H1 (cell line): Measurements from ENCODE around the gene CD34. TPM values are rescaled to one million over a fixed set of nuclear protein-coding genes. Genes with fewer than 3 reads are reported as not detected.
"Not testable (repeated sequence)": the region's sequence is repeated elsewhere in the genome, so short reads cannot be mapped to it uniquely, and the experiment has no call there.

Source experiments
- CTCF ChIA-PET: fragments of 300-600 bp; sonication (Branson Sonifier 250); formaldehyde crosslinking; loops from one replicate; lab custom pipeline; 2021; ENCODE audit not compliant: partially characterized antibody; lab: Charles Lee
- POLR2A ChIA-PET: fragments of 300-600 bp; sonication (Branson Sonifier 250); formaldehyde crosslinking; loops from one replicate; lab custom pipeline; 2021; ENCODE audit warnings: inconsistent platforms; ENCODE audit not compliant: partially characterized antibody; lab: Charles Lee
- DNase-seq, 2 experiments: peaks; one replicate each; pipeline versions ENCODE4 v3.0.0 to v3.0.0-alpha.2; 2010 to 2022; ENCODE audit warnings: low spot score in 2 of 2, low read depth in 1 of 2, mixed read lengths in 1 of 2
- FAIRE-seq: peaks from 2 replicates; lab custom pipeline; 2011; peaks lifted over from hg19 to GRCh38; lab: Jason Lieb, UNC
- H2AFZ ChIP-seq: 2 replicates; pipeline ENCODE4 v1.8.1; 2012; ENCODE audit warnings: low read length, inconsistent platforms
- H2AK5ac ChIP-seq: 2 replicates; pipeline ENCODE4 v1.6.1; 2013; ENCODE audit warnings: low read depth, low read length
- H2BK120ac ChIP-seq: replicated peaks from 2 replicates; pipeline ENCODE3; 2013; ENCODE audit warnings: low read depth, low read length, inconsistent platforms
- H2BK12ac ChIP-seq: 2 replicates; pipeline ENCODE4 v1.6.1; 2013; ENCODE audit warnings: low read depth, low read length
- H2BK15ac ChIP-seq: 2 replicates; pipeline ENCODE4 v1.6.1; 2013; ENCODE audit warnings: low read length
- H2BK20ac ChIP-seq: 2 replicates; pipeline ENCODE4 v1.6.1; 2013; ENCODE audit warnings: low read length
- H2BK5ac ChIP-seq: 2 replicates; pipeline ENCODE4 v1.6.1; 2013; ENCODE audit warnings: low read depth, low read length
- H3K14ac ChIP-seq: 2 replicates; pipeline ENCODE4 v1.6.1; 2013; ENCODE audit warnings: inconsistent platforms; ENCODE audit not compliant: insufficient read length
- H3K18ac ChIP-seq: 2 replicates; pipeline ENCODE4 v1.6.1; 2013; ENCODE audit warnings: low read length; ENCODE audit errors: extremely low read depth
- H3K23ac ChIP-seq: 2 replicates; pipeline ENCODE4 v1.6.1; 2013; ENCODE audit warnings: inconsistent platforms; ENCODE audit not compliant: insufficient read length
- H3K23me2 ChIP-seq: 2 replicates; pipeline ENCODE4 v1.6.1; 2013; ENCODE audit warnings: low read depth, low read length
- H3K27ac ChIP-seq: 2 replicates; pipeline ENCODE4 v1.6.1; 2011; ENCODE audit warnings: low read depth, low read length, inconsistent platforms
- H3K27me3 ChIP-seq, 4 experiments: replicated peaks in 1 of 4; 1 replicate in 1 of 4; 2 replicates in 3 of 4; pipeline versions ENCODE4 v1.6.1 to v1.8.1; 2011 to 2013; ENCODE audit warnings: low read length in 3 of 4, mild to moderate bottlenecking in 3 of 4, inconsistent platforms in 2 of 4, mixed read lengths in 2 of 4, moderate library complexity in 1 of 4; ENCODE audit not compliant: control insufficient read depth in 3 of 4, insufficient read depth in 3 of 4; ENCODE audit errors: extremely low read depth in 1 of 4
- H3K36me3 ChIP-seq, 4 experiments: 2 replicates each; pipeline versions ENCODE4 v1.6.1 to v1.8.1; 2011 to 2013; ENCODE audit warnings: mild to moderate bottlenecking in 4 of 4, low read length in 3 of 4, moderate library complexity in 2 of 4, control low read depth in 1 of 4, inconsistent platforms in 1 of 4; ENCODE audit not compliant: insufficient read depth in 4 of 4, control insufficient read depth in 2 of 4
- H3K4ac ChIP-seq: replicated peaks from 2 replicates; pipeline ENCODE3; 2013; ENCODE audit warnings: low read length, low read depth, mixed read lengths, inconsistent platforms; ENCODE audit not compliant: insufficient read length
- H3K4me1 ChIP-seq, 4 experiments: replicated peaks in 1 of 4; 1 replicate in 1 of 4; 2 replicates in 3 of 4; pipeline versions ENCODE4 v1.6.1 to v1.8.1; 2011 to 2013; ENCODE audit warnings: low read length in 3 of 4, inconsistent platforms in 2 of 4, mixed read lengths in 1 of 4; ENCODE audit not compliant: insufficient read depth in 4 of 4, control insufficient read depth in 3 of 4
- H3K4me2 ChIP-seq, 2 experiments: 2 replicates each; pipeline versions ENCODE4 v1.6.1 to v1.8.1; 2011 to 2013; ENCODE audit warnings: low read depth in 2 of 2, low read length in 2 of 2, control low read depth in 1 of 2, inconsistent platforms in 1 of 2, mild to moderate bottlenecking in 1 of 2; ENCODE audit not compliant: insufficient read depth in 1 of 2
- H3K4me3 ChIP-seq, 4 experiments: fragments of 200-600, 300-600 bp in 1 of 4; sonication (generic), shearing (Covaris generic), sonication (Bioruptor Twin) in 1 of 4; 2 replicates each; pipeline versions ENCODE4 v1.5.1 to v1.8.1; 2011 to 2016; ENCODE audit warnings: low read length in 4 of 4, low read depth in 3 of 4, control low read depth in 2 of 4, inconsistent platforms in 2 of 4, mild to moderate bottlenecking in 2 of 4, mixed read lengths in 1 of 4, moderate library complexity in 1 of 4; ENCODE audit not compliant: insufficient read depth in 2 of 4; ENCODE audit errors: extremely low read depth in 1 of 4
- H3K56ac ChIP-seq: replicated peaks from 2 replicates; pipeline ENCODE3; 2013; ENCODE audit warnings: low read depth, mild to moderate bottlenecking, mixed read lengths, low read length, inconsistent platforms; ENCODE audit not compliant: insufficient read length
- H3K79me1 ChIP-seq: 2 replicates; pipeline ENCODE4 v1.6.1; 2013; ENCODE audit warnings: low read depth, low read length, control low read depth
- H3K79me2 ChIP-seq, 2 experiments: 2 replicates each; pipeline versions ENCODE4 v1.6.1 to v1.8.1; 2012 to 2013; ENCODE audit warnings: low read length in 2 of 2, mild to moderate bottlenecking in 2 of 2, inconsistent platforms in 1 of 2; ENCODE audit not compliant: insufficient read depth in 2 of 2, control insufficient read depth in 1 of 2
- H3K9ac ChIP-seq, 4 experiments: replicated peaks in 1 of 4; 1 replicate in 1 of 4; 2 replicates in 3 of 4; pipeline versions ENCODE4 v1.6.1 to v1.8.1; 2011 to 2013; ENCODE audit warnings: low read depth in 3 of 4, low read length in 3 of 4, control low read depth in 2 of 4, mild to moderate bottlenecking in 2 of 4, moderate library complexity in 2 of 4, inconsistent platforms in 1 of 4; ENCODE audit errors: extremely low read depth in 1 of 4
- H3K9me3 ChIP-seq, 2 experiments: 2 replicates each; pipeline versions ENCODE4 v1.6.1 to v1.8.1; 2012 to 2013; ENCODE audit warnings: mild to moderate bottlenecking in 2 of 2, moderate library complexity in 2 of 2, control low read depth in 1 of 2, inconsistent platforms in 1 of 2, low read depth in 1 of 2, low read length in 1 of 2, mixed read lengths in 1 of 2; ENCODE audit not compliant: insufficient read depth in 2 of 2
- H4K20me1 ChIP-seq, 2 experiments: replicated peaks in 1 of 2; 2 replicates each; pipeline versions ENCODE3 to v1.8.1; 2011 to 2013; ENCODE audit warnings: inconsistent platforms in 2 of 2, low read length in 2 of 2, mild to moderate bottlenecking in 1 of 2; ENCODE audit not compliant: insufficient read depth in 2 of 2, control insufficient read depth in 1 of 2
- H4K5ac ChIP-seq: 2 replicates; pipeline ENCODE4 v1.6.1; 2013; ENCODE audit warnings: low read length, low read depth, mixed read lengths, inconsistent platforms; ENCODE audit not compliant: insufficient read length
- H4K8ac ChIP-seq: 2 replicates; pipeline ENCODE4 v1.8.0; 2013; ENCODE audit warnings: mild to moderate bottlenecking, moderate library complexity, low read length, inconsistent platforms; ENCODE audit not compliant: insufficient read depth; ENCODE audit errors: extremely low read depth
- H4K91ac ChIP-seq: replicated peaks from 2 replicates; pipeline ENCODE3; 2013; ENCODE audit warnings: low read length, mixed read lengths, inconsistent platforms; ENCODE audit not compliant: insufficient read length
- WGBS, 2 experiments: shearing (Covaris generic) in 1 of 2; methylation state at CpG; one replicate each; pipeline versions ENCODE4 v1.1.6 to v1.1.7; 2013 to 2015; ENCODE audit warnings: low lambda C conversion rate in 2 of 2, mixed read lengths in 2 of 2, inconsistent platforms in 1 of 2, low coverage in 1 of 2, missing lambda C conversion rate in 1 of 2; ENCODE audit not compliant: insufficient replicate concordance in 2 of 2, insufficient coverage in 1 of 2, insufficient read length in 1 of 2; ENCODE audit errors: extremely low coverage in 1 of 2, missing lambda C conversion rate in 1 of 2; 5-methylcytosine and 5-hydroxymethylcytosine counted together
- polyA plus RNA-seq, 7 experiments: library from polyadenylated mRNA; depleted of rRNA in 3 of 7; stranded (reverse) in 5 of 7; unstranded in 2 of 7; fragments of >200 nt in 5 of 7; fragments of 200-250 nt in 2 of 7; gene quantifications; 1 replicate in 5 of 7; 2 replicates in 1 of 7; 4 replicates in 1 of 7; pipeline versions ENCODE4 v1.2.1 to v1.2.3, GENCODE V29; 2011 to 2013; ENCODE audit warnings: missing spikeins in 2 of 7, mixed read lengths in 2 of 7
- total RNA-seq: library from RNA; stranded (reverse); fragmentation: NEBNext Ultra II Directional; extraction: Animal tissue kit (Norgen Biotek cat#: 25700); gene quantifications from 2 replicates; pipeline ENCODE4 v1.2.1, GENCODE V29; 2021

CD34 gene
- total and polyA plus RNA-seq, 2 of the 8 experiments (the other 6 are each of a cell fraction or from before 2014, with no cell fraction given), result 0.39 to 0.54 TPM

- H4K91ac ChIP-seq, H3K9ac ChIP-seq, H3K79me2 ChIP-seq, H2BK12ac ChIP-seq, H3K56ac ChIP-seq, H3K14ac ChIP-seq, H3K36me3 ChIP-seq, DNase-seq, H2BK20ac ChIP-seq, H3K18ac ChIP-seq, H3K23me2 ChIP-seq, H2BK5ac ChIP-seq, H4K5ac ChIP-seq, H2AK5ac ChIP-seq, H2AFZ ChIP-seq, H3K23ac ChIP-seq, H3K27me3 ChIP-seq, FAIRE-seq, H3K4ac ChIP-seq, H2BK120ac ChIP-seq, H3K4me2 ChIP-seq, H4K20me1 ChIP-seq, H3K79me1 ChIP-seq, H4K8ac ChIP-seq, POLR2A ChIA-PET, H3K27ac ChIP-seq, H3K4me1 ChIP-seq, H3K9me3 ChIP-seq, H3K4me3 ChIP-seq, H2BK15ac ChIP-seq: not testable (repeated sequence)
- 98% methylated on average over 3 of the region's 5 CpGs; no CpG with 5 or more reads in 1 of the 2 experiments for WGBS, 2 experiments
- CTCF ChIA-PET, result interaction anchor here (0.8 to 1.5 kb wide), 4 partner anchors 40 to 95 kb away, joined by 3 read pairs; no protein-coding TSS in a partner anchor
Observed at GRCh38 chr1:207877914-207878313, 33.0 kb downstream of the CD34 start.
